Breast epithelium (tissue), 4 donors: ENCODE data around the gene MME. TPM values are rescaled to one million over a fixed set of nuclear protein-coding genes. Genes with fewer than 3 reads are reported as not detected.

ENCODE experiments used
- DNase-seq, 2 donors: peaks; one replicate each; pipeline ENCODE4 v3.0.0-alpha.2; 2019; ENCODE audit warnings: low spot score in 2 of 2
- H3K27ac ChIP-seq, 2 donors: fragments of 200-600 bp; sonication (generic) in 1 of 2; one replicate each; pipeline ENCODE4 v1.5.1; 2016 to 2019; ENCODE audit warnings: mild to moderate bottlenecking in 1 of 2
- H3K27me3 ChIP-seq, 2 donors: fragments of 200-600 bp; sonication (generic) in 1 of 2; one replicate each; pipeline versions ENCODE4 v1.5.1 to v1.6.0; 2017 to 2019; ENCODE audit warnings: control low read depth in 1 of 2, mild to moderate bottlenecking in 1 of 2
- H3K36me3 ChIP-seq: fragments of 200-600 bp; one replicate; pipeline ENCODE4 v1.5.1; 2019
- H3K4me1 ChIP-seq, 2 donors: fragments of 200-600 bp; sonication (generic); one replicate each; pipeline ENCODE4 v1.5.1; 2016 to 2019; ENCODE audit warnings: control low read depth in 1 of 2
- H3K4me3 ChIP-seq, 3 donors: fragments of 200-600 bp; sonication (generic); 1 replicate in 2 of 3; 2 replicates in 1 of 3; pipeline ENCODE4 v1.5.1; 2016 to 2019; ENCODE audit warnings: mild to moderate bottlenecking in 3 of 3, moderate library complexity in 2 of 3
- H3K9me3 ChIP-seq, 2 donors: fragments of 200-600 bp; sonication (generic) in 1 of 2; one replicate each; pipeline ENCODE4 v1.5.1; 2016 to 2019; ENCODE audit warnings: control low read depth in 1 of 2
- CTCF ChIP-seq, 3 donors: fragments of 450-650 bp; IDR thresholded peaks; one replicate each; pipeline ENCODE4 v1.5.1; 2016 to 2017; ENCODE audit warnings: antibody characterized with exemption in 3 of 3, mild to moderate bottlenecking in 3 of 3, moderate library complexity in 3 of 3
- POLR2A ChIP-seq: fragments of 450-650 bp; IDR thresholded peaks from one replicate; pipeline ENCODE4 v1.6.1; 2016; ENCODE audit warnings: antibody characterized with exemption, mild to moderate bottlenecking, moderate library complexity
- POLR2AphosphoS5 ChIP-seq, 3 donors: sonication (generic); formaldehyde crosslinking; IDR thresholded peaks; one replicate each; pipeline ENCODE4 v1.6.1; 2017; ENCODE audit warnings: antibody characterized with exemption in 3 of 3
- intact Hi-C: fragments of 100-400 bp; cut with DNase I; formaldehyde crosslinking; loops from one replicate; pipeline ENCODE4 v1.15.1; 2023; ENCODE audit warnings: low total_unique reads
- total RNA-seq, 3 donors: library from RNA; depleted of rRNA; stranded (reverse); fragments of >200 nt; gene quantifications; one replicate each; pipeline ENCODE4 v1.1.0, GENCODE V29; 2016

Gene MME
- 100 to 1,000 TPM; 114 to 155 (median 119) TPM for total RNA-seq

GRCh38 chr3:155079746-155080487 is at the start of gene MME:
TSS of gene MME (plus strand) at chr3:155080319. CDS start at chr3:155084168, 3,849 bp downstream.
- Histone ChIP-seq H3K4me3 (peak within 1 kb of the TSS; percentile 54 to 85 (median 63)), H3K36me3 (no peaks in the 10 kb centered on the region), H3K4me1 (no peaks in the 10 kb centered on the region), H3K9me3 (peaks cover 0 to 7% of the 10 kb centered on the region in 2 donors), H3K27me3 (peaks cover 0 to 7% of the 10 kb centered on the region in 2 donors), H3K27ac (peak within 1 kb of the TSS; percentile 66 to 83)
- peak in 1 of 2 donors; percentile 53 for DNase-seq
- intact Hi-C loops: no loop called here
- TF ChIP-seq POLR2A (no peak), POLR2AphosphoS5 (IDR thresholded peaks at IDR 0.05) (no peak), CTCF (IDR thresholded peaks at IDR 0.05) (no peak)

GRCh38 chr3:155031186-155031585 is 48.9 kb upstream of the MME start:
- H3K9me3 ChIP-seq: no peaks in the 10 kb centered on the region
- H3K4me1 ChIP-seq: no peaks in the 10 kb centered on the region
- peak overlapping the region; percentile 19 to 53 for H3K27ac ChIP-seq
- intact Hi-C loops: no loop called here
- no peaks in the 10 kb centered on the region for H3K27me3 ChIP-seq
- H3K36me3 ChIP-seq: no peaks in the 10 kb centered on the region
- TF ChIP-seq CTCF (IDR thresholded peaks at IDR 0.05): no peak
- no peak for TF ChIP-seq POLR2AphosphoS5 (IDR thresholded peaks at IDR 0.05)
- TF ChIP-seq POLR2A: no peak
- DNase-seq: no peak
- H3K4me3 ChIP-seq: no peak overlapping the region

- H3K4me1 ChIP-seq: no peaks in the 10 kb centered on the region
- no peaks in the 10 kb centered on the region for H3K27me3 ChIP-seq
- H3K27ac ChIP-seq: no peak overlapping the region
- no peak for DNase-seq
- H3K9me3 ChIP-seq: no peaks in the 10 kb centered on the region
- no peaks in the 10 kb centered on the region for H3K36me3 ChIP-seq
- intact Hi-C loops: no loop called here
- H3K4me3 ChIP-seq: no peak overlapping the region
- TF ChIP-seq CTCF (IDR thresholded peaks at IDR 0.05) (no peak), POLR2AphosphoS5 (IDR thresholded peaks at IDR 0.05) (no peak), POLR2A (no peak)
Measured at GRCh38 chr3:155032918-155033317, 47.2 kb upstream of the MME start.

- intact Hi-C loops: no loop called here
- H3K4me1 ChIP-seq: no peaks in the 10 kb centered on the region
- TF ChIP-seq POLR2A: no peak
- DNase-seq: no peak
- H3K36me3 ChIP-seq: no peaks in the 10 kb centered on the region
- no peaks in the 10 kb centered on the region for H3K27me3 ChIP-seq
- H3K9me3 ChIP-seq: no peaks in the 10 kb centered on the region
- no peak overlapping the region for H3K27ac ChIP-seq
- no peak overlapping the region for H3K4me3 ChIP-seq
Measured at GRCh38 chr3:155034786-155035185, 45.3 kb upstream of the MME start.

GRCh38 chr3:155035553-155035952 is 44.6 kb upstream of the MME start:
- no peak for DNase-seq
- Histone ChIP-seq H3K27me3 (no peaks in the 10 kb centered on the region), H3K27ac (no peak overlapping the region), H3K4me3 (no peak overlapping the region), H3K9me3 (no peaks in the 10 kb centered on the region), H3K36me3 (no peaks in the 10 kb centered on the region), H3K4me1 (no peaks in the 10 kb centered on the region)
- intact Hi-C loops: no loop called here
- TF ChIP-seq POLR2AphosphoS5 (IDR thresholded peaks at IDR 0.05) (no peak), CTCF (IDR thresholded peaks at IDR 0.05) (no peak), POLR2A (no peak)
